NCI-H2227 treated with DMSO at 0.1 percent for 48 hours (cell line): ENCODE results near the gene DTHD1.

Experiments
- DNase-seq: peaks from one replicate; lab custom pipeline; 2025; lab: John Stamatoyannopoulos, UW

The DTHD1 gene

DNA sequence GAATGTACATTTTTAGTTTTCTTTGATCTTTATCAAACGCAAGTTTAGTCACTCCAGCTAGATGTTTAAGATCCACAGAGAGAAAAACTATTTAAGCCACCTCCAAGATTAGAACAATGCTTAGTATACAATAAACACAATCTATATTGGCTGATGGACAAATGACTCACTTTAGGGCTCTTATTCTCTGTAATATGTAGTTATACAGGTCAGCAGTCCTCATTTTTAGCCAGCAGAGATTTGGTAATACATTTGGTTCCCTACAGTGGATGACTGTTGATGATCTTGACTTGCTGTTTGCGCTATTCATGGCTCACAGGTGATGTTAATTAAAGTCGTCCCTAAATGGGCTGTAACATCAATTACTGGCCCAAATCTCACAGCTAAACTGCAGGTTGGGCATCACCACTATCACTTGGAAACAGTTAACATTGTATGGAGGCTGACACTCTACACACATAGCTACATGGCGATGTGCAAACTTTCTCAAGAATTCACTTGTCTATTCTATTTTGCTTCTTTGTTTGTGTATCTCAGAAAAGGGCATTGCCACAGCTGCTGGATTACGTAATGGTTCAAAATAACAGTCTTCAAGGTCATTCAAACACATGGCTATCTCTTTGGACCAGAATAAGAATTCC, 11.8 kb upstream of the DTHD1 start:
- no peak for DNase-seq

DNA sequence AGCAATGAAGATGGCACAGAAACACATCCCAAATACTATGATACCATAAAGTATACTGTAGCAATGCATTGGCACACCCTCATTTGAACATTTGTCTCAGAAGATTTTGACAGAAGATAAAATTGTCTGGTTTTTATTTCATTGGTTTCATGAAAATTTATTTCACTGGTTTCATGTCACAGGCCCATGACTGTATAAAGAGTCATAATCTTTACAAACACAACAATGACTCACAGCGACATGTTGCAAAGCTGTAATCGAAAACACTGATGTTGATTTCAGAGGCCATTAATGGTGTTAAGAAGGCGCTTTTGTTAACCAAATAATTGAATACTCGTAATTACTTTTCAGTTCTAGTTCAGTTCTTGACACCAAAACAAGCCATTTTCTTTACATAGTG, 8.1 kb upstream of the DTHD1 start:
- DNase-seq: no peak

DNA sequence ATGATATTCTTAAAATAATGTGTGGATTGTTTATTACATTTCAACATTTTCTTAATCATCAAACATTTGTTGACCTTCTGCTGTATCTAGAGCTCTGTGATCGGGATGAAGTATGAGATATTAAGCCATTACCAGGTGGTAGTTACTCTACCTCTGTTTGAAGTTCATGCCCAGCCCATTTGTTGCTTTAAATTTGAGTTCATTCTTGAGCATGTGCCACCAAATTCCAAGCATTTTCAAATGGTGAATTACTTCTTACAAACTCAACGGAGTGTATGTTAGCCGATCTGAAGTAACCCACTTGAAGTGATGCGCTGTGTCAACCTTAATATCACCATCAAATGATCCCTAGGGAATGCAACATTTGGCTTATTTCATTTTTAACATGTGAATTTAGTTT, 7.3 kb upstream of the DTHD1 start:
- no peak for DNase-seq

DNA sequence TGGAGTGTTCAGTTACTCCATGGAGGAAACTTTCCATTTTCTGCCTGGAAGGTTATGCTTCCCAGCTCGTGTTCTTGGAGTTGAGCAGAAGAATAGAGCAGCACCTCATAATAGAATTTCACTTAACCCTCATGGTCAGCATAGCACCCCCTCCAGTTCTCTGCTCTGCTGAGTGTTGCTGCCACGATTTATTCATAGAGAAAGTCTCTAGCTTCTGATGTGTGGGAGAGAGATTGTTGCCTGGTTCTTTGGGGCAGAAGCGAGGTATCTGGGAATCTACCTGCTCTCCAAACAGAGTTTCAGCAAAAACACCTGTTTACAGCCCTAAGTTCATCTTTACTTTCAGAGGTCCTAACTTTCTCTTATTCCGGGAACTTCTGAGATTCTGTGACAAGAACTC, 3.9 kb upstream of the DTHD1 start:
- no peak for DNase-seq

DNA sequence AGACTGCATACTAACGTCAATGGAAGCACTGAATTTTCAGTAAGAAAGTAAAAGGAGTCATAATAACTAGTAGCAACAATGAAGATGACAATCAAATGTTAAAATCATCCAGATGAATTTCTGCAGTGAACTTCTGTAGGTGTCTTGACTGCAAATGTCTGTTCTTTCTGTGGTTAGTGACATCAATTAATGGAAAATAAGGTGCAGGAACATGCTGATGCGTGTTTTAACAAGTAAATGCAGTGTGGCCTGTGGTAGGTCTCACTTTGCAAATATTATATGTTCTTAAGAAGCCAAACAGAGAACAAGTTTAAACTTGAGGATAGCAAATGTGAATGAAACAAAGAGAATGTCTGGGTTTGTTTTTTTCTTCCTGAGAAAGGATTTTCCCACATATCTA, 2.6 kb upstream of the DTHD1 start:
- DNase-seq: no peak

DNA sequence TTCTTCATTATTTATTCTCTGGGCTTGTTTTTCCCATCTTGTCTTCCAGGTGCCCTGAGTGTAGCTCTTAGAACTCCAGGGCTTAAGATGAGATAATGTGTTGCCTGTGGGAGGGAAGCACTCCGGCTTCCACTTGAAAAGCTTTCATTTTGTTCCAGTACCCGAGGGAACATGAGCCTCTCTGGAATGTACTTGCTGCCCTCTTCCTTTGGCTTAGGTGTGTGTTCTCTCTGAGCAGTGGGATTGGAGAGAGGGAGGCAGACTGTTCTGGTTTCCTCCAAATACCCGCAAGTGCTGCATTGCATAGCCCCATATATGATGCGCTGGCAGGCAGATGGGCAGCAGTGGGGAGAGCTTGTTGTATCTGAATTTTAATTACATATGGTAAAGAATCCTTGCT, 861 bp upstream of the DTHD1 start:
- DNase-seq: no peak

DNA sequence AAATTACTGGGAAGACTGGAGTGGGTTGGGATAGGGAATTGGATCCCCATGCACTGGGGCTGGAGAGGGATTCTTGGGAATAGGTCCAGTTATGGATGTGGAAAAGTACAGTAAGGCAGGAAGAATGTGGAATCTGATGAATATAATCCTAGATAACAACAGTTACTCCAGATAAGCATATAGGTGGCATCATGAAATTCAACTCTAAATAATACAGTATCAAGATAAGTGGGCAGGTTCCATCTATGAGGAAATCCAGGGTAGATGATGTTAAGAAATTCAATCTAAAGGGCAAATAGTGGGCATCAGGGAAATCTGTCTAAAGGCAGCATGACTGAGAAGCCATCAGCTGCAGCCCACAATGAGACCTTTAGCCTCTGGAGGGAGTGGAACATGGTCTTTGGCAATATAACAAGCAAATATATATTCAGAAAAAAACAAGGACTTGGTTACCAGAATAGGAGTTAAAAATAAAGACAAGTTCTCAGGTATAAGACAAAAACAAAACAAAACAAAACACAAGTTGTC, 1.2 kb downstream of the DTHD1 start:
- no peak for DNase-seq

DNA sequence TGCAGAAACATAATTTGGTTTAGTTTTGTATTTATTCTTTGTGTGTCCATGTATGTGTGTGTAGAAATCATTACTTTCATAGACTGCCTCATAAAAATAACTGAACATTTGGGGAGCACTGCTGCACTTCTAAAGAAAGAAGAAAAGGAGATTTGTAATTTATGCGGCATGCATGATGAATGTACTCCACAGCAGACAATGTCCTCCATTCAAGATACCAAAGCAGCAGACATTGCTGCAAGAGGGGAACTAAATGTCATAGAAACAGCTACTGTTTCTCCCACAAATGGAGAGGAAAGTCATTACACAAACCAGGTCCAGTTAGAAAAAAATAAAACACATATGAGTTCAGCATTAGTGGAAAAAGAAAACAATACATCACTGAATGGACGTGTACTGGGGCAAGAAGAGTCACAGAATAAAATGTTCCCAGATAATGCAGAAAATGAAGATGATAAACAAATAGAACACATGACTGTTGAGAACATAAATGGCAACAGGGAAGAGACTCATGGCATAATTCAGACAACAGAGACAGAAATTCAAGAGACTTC, 2.6 kb downstream of the DTHD1 start:
- DNase-seq: no peak

DNA sequence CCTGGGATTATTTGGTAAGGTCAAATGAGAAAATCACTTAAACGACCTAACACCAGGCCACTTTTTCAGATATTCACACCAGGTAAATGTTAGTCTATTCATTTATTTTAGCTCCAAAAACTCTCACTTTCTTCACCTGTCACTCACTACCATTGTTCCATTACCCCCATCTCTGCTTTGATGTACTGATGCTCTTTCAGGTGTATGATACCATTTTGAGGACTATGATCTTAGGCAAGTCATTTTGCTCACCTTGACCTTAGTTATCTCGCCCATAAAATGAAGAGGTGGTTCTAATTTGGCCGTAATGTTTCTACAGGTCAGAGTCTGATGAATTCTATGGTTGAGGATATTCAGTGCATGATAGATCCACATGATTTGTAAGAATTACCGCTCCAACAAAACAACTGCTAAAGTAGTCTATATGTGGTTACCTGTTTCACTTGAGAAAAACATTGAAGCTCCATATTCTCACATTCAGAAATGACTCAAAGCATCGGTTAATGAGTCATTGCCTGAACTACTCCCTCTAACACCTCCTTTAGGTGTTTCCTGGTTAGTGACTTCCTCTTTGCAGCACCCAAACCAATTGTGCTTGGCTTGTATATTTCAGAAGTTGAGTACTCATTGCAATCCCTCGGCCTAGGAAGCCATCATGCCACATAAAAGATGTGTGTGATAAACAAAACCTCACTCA, 4.5 kb downstream of the DTHD1 start:
- DNase-seq: no peak

DNA sequence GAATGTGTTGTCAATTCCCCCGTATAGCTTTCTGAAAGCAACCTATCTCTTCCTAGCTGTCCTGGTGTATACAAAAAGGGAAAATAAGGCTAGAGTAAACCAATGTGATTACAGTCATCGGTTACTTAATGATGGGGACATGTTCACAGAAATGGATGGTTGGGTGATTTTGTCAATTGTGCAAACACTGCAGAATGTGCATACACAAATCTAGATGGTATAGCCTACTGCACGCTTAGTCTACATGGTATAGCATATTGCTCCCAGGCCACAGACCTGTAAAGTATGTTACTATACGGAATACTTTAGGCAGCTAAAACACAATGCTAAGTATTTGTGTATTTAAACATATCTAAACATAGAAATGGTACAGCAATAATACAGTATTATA, 5.1 kb downstream of the DTHD1 start:
- DNase-seq: no peak

DNA sequence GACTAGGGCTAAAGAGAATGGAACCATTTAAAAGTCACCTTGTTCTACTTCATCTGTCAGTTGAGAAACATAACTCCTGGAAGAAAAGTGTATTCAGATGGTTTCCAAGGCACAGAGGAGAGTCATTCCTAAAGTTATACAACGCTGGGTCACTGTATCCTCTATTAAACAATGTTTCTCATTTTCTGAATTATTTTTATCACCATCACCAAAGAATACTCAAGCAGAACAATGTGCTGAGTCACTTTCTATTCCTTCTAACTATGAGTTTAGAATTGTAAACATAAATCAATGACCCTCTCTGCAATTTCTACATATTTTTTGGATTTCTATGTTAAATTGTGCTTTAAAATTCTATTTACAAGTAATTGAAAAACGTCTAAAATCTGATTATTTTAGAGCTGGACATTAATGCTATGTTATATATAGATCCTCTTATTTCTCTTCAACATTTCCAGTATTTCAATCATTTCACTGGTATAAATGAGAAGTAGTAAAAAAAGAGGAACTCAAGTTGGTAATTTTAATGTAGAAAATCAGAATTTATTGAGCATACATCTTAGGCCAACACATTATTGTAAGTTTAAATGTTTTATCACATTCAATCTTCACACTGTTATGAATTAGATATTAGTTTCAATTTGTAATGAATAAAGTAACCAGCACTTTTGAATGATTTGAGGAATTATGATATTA, 7.5 kb downstream of the DTHD1 start:
- no peak for DNase-seq

DNA sequence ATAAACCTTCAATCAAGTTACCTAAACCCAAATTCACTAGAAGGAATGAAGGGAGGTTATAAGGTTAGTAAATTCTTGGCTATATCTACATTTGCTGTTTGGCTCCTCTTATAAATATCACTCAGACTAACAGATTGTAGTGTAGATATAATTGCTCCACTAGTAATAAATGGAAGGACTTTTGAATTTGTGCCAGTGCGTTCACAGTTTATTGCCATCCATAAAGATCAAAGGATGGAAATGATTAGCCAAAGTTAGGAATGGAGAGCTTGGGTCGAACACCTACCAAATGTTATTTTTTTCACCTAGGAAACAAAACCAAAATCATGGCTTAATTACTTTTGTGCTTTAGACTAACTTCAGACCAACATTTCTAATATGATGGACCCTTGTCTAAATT, 9.2 kb downstream of the DTHD1 start:
- DNase-seq: no peak

DNA sequence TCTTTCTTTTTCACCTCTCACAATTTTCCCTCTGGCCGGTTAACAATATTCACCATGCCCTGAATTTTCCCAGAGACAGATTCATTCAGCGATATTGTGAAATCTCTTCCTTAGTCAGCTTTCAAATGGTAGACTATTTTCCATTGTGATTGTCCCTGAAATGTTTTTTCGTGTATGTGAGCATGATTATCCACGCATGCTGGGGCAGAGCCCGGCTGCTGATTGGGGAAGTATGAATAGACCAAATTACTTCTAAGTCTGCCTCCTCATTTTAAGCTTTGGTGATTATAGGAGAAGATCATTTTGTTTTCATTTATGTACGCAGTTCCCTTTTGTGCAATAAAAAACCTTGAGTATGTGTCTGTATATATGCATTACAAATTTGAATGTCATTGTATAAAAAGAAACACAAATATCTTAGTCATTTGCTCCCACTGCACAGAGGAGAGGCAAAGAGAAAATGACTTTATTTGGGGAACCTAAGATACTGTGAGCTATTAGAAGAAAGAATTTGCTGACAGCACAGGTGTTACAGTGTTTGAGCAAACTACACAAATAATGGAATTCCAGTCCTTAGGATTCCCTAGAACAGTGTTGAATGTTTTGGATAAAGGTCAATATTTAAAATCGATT, 11.3 kb downstream of the DTHD1 start:
- no peak for DNase-seq

DNA sequence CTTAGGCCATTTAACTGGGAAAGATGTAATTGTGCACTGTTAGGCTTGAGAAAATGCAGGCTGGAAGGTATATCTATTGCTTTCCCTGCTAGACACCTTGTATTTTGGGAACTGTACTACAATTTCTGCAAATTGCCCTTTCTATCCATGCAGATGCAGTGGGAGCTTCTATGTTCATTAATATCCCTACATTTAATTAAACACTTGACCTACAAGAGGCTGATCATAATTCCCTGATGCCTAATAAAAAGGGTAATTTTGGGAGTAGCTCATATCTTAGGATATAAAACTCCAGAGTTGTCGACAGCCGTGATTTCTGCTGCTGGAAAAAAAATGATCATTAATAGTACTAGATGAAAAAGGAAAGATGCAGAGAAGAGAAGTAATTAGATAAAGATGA, 19.7 kb downstream of the DTHD1 start:
- DNase-seq: no peak

DNA sequence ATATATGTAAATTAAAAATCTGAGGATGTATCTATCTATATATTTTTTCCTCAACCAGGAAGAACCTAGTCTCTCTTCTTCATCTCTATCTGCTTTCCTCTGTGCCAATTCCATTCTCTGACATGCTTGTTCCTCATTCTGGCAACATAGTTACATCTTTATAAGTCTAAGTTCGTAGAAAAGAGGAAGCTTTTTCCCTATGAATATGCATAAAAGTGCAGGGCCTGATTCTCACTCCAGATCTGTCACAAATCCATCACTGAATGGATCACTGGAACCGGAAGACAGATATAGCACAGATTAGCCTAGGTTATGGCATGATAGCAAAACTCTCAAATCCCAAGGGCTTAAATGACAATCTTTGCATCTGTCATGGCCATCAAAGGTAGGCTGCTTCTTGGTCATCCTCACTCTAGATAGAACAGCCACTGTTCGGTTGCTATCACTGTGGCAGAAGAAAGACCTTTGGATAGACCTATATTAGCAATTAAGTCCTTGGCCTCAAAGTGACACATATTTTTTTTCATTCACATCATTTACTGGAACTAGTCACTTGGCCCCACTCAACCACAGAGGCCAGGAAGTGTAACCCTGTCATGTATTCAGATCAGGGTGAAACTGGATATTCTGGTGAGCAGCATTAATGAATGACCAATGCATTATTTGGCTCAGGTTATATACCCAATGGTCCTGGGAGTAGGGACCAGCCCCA, 22.2 kb downstream of the DTHD1 start:
- no peak for DNase-seq

DNA sequence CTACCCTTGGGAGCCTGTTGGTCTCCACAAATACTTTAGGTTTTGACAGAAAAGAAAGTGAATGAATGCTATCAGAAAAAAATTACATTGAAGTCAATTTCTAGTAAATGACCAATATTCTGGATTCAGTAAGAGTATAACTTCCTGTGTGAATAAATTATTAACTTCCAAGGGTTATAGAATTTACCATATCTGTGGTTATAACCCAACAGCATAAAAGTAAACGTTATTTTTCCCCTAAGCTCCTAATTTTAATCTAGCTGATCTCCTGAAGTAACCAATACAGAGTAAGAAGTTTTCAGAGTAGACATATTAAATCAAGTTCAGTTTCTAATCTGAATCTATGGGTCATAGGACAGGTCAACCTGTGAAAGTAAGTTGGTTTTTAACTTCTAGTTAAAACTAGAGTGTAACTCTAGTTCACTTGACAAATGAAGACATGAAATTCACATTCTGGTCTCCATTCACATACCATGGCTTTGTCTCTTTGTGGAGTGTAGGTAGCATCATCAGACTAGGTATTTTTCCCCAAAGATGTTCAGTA, 22.8 kb downstream of the DTHD1 start:
- no peak for DNase-seq

DNA sequence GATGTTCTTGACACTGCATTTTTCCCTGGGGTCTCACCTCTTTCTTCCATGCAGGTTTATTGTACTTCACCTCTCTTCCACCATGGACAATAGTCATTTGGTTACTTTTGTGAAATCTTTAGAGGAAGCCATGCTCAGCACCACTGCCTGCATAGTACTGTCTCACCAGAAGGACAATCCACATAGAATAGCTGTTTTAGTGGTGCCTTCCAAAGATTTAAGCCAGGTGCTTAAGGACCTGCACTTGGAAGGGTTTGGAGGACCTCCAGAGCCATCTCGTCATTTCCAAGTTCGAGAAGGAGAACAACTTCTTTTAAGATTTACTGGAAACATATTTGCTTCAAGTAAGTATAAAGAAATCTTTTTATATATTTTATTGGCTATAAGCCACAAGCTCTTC, 26.7 kb downstream of the DTHD1 start:
- no peak for DNase-seq

DNA sequence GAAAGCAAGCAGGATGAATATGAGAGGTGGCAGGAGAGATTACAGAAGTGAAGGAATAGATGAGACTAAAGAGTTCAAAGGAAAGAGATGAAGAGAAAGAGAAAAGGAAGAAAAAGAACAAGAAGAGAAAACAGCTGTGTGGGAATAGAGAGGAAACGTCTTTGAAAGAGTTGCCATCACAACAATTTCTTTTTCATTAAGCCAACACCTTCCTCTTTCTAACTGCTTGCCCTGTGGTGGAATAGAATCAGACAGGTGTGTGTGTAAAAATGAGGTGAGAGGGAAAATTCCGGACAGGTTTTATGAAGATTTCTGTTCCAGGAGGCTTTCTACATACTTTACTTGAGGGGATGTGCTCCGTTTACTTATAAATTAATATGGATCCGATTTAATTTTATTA, 28.8 kb downstream of the DTHD1 start:
- DNase-seq: no peak

DNA sequence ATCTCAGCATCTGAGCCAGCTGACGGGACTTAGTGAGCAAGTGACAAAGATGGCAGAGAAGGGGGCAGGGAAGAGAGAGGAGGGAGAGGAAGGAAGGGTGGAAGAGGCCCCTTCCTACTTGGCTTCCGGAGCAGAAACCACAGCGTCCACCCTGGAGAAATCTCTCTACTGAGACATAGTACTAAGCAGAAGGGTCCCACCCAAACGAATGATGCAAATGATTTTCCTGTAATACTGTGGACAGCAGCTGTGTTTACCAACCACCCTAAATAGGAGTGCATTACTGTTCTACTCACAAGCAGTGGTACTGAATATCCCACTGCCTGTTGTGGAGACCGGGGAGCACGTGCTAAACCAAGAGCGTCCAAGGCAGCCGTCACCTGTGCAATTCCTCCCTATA, 29.4 kb downstream of the DTHD1 start:
- no peak for DNase-seq

DNA sequence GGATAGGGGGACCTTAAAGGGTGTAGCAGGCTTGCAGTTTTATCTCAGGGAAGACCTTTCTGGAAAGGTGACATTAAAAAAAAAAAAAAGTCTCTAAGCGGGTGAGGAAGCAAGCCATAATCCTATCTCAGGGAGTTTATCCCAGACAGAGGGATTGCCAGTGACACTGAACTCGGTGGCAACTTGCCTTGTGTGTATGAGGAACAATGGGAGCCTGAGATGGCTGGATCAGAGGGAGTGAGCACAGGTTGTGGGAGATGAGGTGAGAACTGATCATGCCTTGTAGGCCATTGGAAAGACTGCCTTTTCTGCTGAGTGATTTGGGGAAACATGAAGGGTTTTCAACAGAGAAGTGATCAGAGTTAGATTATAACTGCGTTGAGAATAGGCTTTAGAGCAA, 31.1 kb downstream of the DTHD1 start:
- DNase-seq: no peak

DNA sequence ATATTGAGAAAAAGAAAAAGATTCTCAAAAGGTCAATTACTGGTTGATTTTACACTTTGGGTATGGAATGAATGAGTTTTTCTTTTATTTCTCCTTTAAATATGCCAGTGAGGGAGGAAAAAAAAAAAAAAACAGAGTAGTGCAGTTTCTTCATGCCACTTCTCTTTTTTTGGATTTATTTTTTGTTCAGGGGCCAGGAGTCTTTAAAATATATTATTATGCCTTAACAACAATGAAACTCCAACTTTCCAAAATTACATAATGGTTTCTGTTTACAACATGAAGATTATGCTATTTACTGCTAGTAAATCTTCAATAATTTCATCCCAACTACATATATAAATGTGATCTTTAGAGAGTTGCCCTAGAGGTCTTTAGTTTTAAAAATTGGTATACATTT, 31.9 kb downstream of the DTHD1 start:
- no peak for DNase-seq

DNA sequence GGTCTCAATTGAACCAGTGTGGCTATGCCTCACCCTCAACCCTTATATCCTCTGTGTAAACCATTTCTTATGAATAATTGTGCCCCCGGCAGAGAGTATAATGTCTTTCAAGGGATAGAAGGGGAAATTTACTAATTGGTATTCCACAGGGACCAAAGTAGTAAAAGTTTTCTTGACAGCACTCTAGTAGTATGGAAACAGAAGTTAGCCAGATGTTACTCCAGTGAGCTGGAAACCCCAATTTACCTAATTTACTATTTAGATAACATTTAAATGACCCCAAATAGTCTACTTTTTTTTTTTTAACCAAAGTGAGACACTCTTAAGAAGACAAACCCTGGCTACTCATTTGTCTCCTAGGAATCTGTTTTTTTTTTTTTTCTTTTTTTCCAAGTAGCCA, 32.3 kb downstream of the DTHD1 start:
- no peak for DNase-seq
